ENCODE measurements around the gene KCNG4.

DNA sequence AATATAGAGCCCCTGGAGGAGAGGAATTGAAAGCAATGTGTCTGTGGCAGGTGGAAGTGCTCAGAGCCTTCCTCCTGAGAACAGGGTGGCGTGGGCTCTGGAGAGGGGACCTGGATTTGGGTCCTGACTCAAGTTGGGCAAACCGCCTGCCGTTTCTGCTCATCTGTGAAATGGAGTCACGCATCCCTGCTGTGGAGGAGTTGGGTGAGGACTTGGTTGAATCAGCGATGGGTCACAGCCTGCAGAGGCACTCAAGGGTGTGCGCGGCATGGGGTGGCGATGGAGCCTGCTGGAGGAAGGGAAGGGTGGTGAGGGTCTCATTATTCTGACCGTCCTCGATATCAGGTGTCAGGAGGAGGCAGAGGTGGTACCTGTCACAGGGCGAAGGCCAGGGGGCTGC lies 45.8 kb downstream of the KCNG4 start:
- TF ChIP-seq, protein P1, sequence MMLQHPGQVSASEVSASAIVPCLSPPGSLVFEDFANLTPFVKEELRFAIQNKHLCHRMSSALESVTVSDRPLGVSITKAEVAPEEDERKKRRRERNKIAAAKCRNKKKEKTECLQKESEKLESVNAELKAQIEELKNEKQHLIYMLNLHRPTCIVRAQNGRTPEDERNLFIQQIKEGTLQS (IDR thresholded peaks at IDR 0.05; ENCODE audit: insufficient read depth, low read depth, low read length) = no peak
- TF ChIP-seq, protein P2, sequence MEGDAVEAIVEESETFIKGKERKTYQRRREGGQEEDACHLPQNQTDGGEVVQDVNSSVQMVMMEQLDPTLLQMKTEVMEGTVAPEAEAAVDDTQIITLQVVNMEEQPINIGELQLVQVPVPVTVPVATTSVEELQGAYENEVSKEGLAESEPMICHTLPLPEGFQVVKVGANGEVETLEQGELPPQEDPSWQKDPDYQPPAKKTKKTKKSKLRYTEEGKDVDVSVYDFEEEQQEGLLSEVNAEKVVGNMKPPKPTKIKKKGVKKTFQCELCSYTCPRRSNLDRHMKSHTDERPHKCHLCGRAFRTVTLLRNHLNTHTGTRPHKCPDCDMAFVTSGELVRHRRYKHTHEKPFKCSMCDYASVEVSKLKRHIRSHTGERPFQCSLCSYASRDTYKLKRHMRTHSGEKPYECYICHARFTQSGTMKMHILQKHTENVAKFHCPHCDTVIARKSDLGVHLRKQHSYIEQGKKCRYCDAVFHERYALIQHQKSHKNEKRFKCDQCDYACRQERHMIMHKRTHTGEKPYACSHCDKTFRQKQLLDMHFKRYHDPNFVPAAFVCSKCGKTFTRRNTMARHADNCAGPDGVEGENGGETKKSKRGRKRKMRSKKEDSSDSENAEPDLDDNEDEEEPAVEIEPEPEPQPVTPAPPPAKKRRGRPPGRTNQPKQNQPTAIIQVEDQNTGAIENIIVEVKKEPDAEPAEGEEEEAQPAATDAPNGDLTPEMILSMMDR (IDR thresholded peaks at IDR 0.05; ENCODE audit: control extremely low read depth in 1 of 3, insufficient read depth in 1 of 3, low read depth in 1 of 3, low read length in 3 of 3) = no peak
- TF ChIP-seq POLR2A (IDR thresholded peaks at IDR 0.05; ENCODE audit: control extremely low read depth in 1 of 2, low read depth in 2 of 2, low read length in 2 of 2) (no peak), NRF1 (IDR thresholded peaks at IDR 0.05; ENCODE audit: low read depth, low read length) (no peak), RAD21 (IDR thresholded peaks at IDR 0.05 in 1 of 2, conservative IDR thresholded peaks at IDR 0.05 in 1 of 2; ENCODE audit: low read depth in 2 of 2, low read length in 2 of 2) (no peak), GTF2F1 (IDR thresholded peaks at IDR 0.05; ENCODE audit: borderline replicate concordance, low read depth, low read length) (no peak), ZNF274 (IDR thresholded peaks at IDR 0.05; ENCODE audit: borderline replicate concordance, extremely low read depth, low read length) (no peak), RXRA (IDR thresholded peaks at IDR 0.05; ENCODE audit: insufficient read depth, low read depth, low read length) (no peak), EGR1 (IDR thresholded peaks at IDR 0.05; ENCODE audit: borderline replicate concordance, low read depth, low read length) (no peak), POLR2AphosphoS5 (IDR thresholded peaks at IDR 0.05; ENCODE audit: low read depth, low read length) (no peak), JUN (IDR thresholded peaks at IDR 0.05; ENCODE audit: low read depth, low read length) (no peak)
- TF ChIP-seq, protein P3, sequence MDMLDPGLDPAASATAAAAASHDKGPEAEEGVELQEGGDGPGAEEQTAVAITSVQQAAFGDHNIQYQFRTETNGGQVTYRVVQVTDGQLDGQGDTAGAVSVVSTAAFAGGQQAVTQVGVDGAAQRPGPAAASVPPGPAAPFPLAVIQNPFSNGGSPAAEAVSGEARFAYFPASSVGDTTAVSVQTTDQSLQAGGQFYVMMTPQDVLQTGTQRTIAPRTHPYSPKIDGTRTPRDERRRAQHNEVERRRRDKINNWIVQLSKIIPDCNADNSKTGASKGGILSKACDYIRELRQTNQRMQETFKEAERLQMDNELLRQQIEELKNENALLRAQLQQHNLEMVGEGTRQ (IDR thresholded peaks at IDR 0.05; ENCODE audit: low read length) = no peak

Measured in H1 (cell line).